Measurements from ENCODE around the gene ACKR4.

DNA sequence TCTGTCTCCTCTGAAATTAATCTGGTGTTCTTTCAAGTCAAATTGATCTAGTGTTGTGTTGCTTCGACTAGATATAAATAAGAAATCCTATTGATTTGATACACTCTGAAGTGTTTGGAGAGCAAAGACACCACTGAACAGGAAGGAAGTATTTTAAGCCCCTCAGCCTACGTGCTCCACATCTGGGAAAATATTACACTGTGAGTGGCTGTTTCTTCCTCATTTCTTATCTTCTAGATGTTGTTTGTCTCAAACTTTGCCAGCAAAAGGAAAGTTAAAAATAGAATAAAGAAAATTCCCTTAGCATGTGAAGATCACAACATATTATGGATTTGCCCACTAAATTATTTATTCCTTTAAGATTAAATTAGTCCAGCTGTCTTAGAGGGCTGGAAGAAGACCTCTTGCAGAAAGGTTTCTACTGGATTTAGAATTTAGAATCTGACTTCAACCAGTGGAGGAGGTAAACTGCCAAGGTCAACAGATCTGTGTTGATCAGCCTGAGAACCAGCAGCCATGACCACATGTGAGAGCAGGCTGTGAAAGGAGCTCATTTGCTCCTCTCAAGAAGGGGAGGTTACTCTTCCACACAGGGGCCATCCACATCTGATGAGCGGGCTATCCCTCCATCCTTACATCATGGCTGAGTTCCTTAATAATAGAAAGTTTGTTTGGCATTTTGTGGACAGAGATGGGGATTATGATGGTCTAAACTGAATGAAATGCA lies 46.3 kb upstream of the ACKR4 start:
- TF ChIP-seq EZH2 (IDR thresholded peaks at IDR 0.05; ENCODE audit: low read depth, unreplicated experiment) (no peak), CTCF (conservative IDR thresholded peaks at IDR 0.05; ENCODE audit: low read depth in 2 of 2) (no peak), POLR2AphosphoS5 (IDR thresholded peaks at IDR 0.05; ENCODE audit: low read depth) (no peak)
